Measurements from ENCODE around the gene RPRD1A.
"Not testable (repeated sequence)": the region's sequence is repeated elsewhere in the genome, so short reads cannot be mapped to it uniquely, and the experiment has no call there.

Gene RPRD1A

DNA sequence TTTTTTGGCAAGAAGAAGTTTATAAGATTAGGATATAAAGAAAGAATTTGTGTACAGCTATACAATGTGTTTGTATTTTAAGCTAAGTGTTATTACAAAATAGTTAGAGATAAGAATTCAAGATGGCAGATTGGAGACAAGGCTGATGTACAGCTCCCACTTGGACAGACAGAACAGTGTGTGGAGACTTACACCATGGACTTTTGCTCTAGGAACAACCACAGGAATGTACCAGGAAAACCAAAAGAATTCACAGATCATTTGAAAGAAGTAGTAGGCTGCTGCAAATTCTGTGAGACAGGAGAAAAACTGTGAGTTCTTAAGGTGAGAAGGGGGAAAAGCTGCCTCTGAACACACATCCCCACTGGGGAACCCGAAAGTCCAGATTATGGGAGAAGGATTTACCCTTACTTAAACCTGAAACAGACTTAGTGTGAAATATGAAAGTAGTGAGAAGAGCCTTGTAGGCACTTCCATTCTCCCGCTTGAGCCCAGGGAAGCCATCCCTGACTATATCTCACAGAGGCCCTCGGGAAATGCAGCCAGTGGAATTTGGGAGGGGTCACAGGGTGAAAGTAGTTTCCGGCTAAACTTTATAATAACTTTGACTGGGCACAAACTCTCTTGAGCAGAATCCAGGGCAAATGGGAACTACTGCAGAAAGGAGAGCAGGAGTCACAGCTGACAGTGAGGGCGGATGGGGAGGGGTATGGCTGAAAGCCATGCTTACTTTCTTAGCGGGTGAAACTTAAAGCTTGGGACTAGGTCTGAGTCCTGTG, 11.6 kb upstream of the RPRD1A start:
- no peak for DNase-seq (ENCODE audit: low read depth)

DNA sequence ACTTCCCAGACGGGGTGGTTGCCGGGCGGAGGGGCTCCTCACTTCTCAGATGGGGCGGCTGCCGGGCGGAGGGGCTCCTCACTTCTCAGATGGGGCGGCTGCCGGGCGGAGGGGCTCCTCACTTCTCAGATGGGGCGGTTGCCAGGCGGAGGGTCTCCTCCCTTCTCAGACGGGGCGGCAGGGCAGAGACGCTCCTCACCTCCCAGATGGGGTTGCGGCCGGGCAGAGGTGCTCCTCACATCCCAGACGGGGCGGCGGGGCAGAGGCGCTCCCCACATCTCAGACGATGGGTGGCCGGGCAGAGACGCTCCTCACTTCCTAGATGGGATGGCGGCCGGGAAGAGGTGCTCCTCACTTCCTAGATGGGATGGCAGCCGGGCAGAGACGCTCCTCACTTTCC, 10.4 kb upstream of the RPRD1A start:
- DNase-seq (ENCODE audit: low read depth) = not testable (repeated sequence)

DNA sequence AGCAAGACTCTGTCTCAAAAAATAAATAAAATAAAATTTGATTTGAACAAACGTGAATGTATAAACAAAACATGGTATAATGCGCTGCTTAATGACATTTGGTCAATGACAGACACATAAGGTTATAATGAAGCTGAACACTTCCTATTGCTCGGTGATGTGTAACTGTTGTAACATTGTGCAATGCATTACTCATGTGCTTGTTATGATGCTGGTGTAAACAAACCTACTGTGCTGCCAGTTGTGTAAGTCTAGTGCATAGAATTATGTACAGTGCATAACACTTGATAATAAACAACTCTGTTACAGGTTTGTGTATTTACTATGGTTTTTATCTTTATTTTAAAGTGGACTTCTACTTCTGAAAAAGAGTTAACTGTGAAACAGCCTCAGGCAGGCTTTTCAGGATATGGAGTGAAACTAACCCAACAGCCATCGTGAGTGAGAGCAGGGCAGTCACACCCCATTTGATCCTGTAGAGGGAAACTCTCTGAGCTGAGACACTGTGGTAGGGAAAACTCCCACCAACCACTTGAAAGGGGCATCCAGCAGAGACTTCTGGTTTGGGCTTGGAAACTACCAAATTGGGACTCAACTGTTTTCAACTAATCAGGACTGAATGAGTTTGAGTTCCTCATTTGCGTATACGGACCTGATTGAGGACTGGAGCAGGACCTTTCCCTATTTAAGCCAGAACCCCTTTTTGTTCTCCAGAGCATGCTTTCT, 8.7 kb upstream of the RPRD1A start:
- DNase-seq (ENCODE audit: low read depth) = no peak

DNA sequence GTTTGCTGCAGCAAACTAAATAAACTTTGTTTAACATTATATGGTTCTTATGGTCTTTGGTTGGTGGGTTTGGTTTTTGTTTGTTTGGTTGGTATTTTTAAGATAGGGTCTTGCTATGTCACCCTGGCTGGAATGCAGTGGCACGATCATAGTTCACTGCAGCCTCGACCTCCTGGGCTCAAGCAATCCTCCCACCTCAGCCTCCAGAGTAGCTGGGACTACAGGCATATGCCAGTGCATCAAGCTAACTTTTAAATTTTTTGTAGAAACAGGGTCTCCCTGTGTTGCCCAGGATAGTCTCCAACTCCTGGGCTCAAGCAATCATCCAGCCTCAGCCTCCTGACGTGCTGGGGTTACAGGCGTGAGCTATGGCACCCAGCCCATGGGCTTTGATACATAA, 7.1 kb upstream of the RPRD1A start:
- DNase-seq (ENCODE audit: low read depth) = no peak

DNA sequence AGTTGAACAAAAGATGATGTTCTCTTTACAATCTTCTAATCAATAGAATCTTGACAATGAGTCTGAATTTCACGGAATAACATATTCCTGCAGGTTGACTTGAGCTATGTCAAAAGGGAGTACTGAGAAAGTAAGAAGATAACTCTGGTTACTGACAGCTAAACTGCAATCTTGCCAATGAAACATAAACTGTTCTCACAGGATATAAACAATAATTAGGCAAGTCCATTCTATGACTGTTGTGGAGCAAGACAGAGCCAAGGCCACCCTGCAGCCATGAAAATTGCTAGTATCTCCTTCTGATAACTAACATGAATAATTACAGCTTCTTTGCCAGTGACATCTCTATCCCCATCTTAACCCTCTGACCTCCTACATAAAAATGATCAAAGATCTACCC, 6.3 kb upstream of the RPRD1A start:
- DNase-seq (ENCODE audit: low read depth) = no peak

DNA sequence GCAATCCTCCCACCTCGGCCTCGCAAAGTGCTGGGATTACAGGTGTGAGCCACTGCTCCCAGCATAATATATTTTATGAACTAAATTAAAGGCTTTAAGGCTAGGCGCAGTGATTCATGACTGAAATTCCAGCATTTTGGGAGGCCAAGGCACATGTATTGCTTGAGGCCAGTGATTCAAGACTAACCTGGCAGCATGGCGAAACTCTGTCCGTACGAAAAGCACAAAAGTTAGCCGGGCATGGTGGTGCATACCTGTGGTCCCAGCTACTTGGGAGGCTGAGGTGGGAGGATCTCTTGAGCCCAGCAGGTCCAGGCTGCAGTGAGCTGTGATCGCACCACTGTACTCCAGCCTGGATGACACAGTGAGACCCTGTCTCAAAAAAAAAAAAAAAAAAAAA, 5.0 kb upstream of the RPRD1A start:
- not testable (repeated sequence) for DNase-seq (ENCODE audit: low read depth)

DNA sequence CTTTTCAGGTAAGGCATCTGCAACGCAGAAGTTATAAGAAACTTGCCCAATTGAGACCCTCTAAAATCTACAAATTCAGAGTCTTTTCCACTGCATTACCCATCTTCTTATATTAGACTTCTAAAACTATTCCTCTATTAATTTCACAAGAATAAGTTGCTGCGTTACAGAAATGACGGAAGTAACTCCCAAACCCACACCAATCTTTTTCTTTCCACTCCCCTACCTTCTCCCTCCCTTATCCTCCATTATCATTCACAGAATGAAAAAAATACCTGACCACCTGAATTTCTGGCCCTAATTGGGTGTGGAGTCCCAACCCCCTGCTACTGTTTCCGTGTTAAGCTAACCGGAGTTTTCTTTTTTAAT, 689 bp downstream of the RPRD1A start:
- no peak for DNase-seq (ENCODE audit: low read depth)

DNA sequence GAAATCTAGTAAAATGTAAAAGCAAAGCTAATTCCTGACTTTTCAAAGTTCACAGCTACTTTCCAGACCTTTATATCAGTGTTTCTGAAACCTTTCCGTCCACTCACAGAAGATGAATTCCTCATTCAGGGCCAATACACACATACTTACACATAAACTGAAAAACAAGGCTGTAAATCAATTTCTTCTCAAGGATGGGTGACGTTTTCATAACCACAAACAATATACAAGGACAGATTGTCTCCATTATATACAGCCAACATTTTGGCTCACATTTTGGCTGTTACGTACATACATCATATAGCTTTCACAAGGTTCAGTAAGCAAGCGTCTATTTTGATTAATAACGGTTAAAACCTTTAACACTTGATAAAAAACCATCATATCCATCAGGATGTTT, 1.4 kb downstream of the RPRD1A start:
- no peak for DNase-seq (ENCODE audit: low read depth)

DNA sequence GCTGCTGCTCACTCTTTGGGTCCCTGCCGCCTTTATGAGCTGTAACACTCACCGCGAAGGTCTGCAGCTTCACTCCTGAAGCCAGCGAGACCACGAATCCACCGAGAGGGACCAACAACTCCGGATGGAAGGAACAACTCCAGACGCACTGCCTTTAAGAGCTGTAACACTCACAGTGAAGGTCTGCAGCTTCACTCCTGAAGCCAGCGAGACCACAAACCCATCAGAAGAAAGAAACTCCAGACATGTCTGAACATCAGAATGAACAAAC, 2.6 kb downstream of the RPRD1A start:
- not testable (repeated sequence) for DNase-seq (ENCODE audit: low read depth)

DNA sequence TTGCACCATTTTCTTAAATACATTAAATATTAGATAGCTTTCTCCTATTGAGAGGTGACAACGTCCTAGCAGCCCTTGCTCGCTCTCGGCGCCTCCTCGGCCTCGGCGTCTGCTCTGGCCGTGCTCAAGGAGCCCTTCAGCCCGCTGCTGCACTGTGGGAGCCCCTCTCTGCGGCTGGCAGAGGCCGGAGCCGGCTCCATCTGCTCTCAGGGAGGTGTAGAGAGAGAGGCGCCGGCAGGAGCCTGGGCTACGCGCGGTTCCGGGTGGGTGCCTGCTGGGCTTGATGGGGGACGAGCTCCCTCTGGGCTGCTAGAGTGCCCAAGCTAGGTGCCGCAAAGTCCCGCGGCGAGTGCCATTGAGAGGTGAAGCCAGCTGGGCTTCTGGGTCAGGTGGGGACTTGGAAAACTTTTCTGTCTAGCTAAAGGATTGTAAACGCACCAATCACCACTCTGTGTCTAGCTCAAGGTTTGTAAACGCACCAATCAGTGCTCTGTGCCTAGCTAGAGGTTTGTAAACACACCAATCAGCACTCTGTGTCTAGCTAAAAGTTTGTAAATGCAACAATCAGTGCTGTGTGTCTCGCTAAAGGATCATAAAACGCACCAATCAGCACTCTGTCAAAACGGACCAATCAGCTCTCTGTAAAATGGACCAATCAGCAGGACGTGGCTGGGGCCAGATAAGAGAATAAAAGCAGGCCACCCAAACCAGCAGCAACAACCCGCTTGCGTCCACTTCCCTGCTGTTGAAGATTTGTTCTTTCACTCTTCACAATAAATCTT, 3.1 kb downstream of the RPRD1A start:
- DNase-seq (ENCODE audit: low read depth) = no peak

DNA sequence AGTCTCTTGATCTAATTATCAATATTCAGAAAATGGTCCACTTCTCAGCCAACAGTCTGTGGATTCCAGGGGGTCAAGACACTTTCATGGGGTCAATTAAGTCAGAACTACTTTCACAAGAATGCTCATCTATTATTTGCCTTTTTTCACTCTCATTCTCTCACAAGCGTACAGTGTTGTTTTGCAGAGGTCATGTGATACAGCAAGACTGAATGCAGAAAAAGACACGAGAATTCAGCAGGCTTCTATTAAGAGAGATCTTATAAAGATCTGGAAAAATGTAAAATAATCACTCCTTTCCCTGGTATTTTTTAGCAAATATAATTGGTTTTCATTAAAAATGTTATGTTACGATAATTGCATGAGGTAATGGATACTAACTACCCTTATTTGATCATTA, 8.7 kb downstream of the RPRD1A start:
- no peak for DNase-seq (ENCODE audit: low read depth)

DNA sequence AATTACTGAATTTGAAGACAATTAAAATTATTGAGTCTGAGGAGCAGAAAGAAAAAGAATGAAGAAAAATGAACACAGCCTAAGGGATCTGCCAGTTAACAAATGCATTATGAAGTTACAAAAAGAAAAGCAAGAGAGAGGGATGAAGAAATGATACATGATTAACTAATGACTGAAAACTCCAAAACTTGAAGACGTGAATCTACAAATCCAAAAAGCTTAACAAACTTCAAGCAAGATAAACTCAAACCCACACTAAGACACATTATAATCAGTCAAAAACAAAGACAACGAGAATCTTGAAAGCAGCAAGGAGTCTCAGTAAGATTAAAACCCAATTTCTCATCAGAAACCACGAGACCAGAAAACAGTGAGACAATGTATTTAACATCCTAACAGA, 15.6 kb downstream of the RPRD1A start:
- DNase-seq (ENCODE audit: low read depth) = no peak

DNA sequence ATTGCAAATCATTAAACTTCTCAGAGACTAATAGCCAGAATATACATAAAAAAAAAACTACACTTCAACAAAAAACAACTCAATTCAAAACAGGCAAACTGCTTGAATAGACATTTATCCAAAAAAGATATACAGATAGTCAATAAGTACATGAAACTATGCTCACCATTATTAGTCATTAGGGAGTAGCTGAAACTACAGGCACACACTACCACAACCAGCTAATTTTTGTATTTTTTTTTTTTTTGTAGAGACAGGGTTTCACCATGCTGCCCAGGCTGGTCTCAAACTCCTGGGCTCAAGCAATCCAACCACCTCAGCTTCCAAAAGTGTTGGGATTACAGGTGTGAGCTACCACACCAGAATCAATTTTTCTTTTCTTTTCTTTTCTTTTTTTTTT, 16.9 kb downstream of the RPRD1A start:
- no peak for DNase-seq (ENCODE audit: low read depth)

DNA sequence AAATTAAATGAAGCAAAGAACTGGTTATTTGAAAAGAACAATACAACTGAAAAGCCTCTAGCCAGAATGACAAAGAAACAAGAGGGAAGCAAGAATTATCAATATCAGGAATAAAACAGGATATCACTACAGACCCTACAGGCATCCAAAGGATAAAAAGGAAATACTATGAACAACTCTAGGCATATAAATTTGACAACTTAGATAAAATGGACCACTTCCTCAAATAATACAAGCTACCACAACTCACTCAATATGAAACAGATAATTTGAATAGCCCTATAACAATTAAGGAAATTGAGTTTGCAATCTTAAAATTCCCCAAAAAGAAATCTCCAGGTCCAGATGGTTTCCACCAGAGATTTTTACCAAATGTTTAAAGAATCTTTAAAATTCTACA, 19.8 kb downstream of the RPRD1A start:
- DNase-seq (ENCODE audit: low read depth) = no peak

DNA sequence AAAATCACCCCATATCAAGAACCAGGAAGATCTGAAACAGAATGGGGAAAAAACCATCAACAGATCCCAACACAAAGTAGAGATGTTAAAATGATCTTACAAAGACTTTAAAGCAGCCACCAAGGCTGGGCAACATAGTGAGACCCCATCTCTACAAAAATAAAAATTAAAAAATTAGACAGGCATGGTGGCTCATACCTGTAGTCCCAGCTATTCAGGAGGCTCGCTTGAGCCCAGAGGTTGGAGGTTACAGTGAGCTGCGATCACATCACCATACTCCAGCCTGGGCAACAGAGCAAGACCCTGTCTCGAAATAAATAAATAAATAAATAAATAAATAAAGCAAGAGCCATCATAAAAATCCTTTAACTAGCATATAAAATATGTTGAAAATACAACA, 20.5 kb downstream of the RPRD1A start:
- DNase-seq (ENCODE audit: low read depth) = no peak

DNA sequence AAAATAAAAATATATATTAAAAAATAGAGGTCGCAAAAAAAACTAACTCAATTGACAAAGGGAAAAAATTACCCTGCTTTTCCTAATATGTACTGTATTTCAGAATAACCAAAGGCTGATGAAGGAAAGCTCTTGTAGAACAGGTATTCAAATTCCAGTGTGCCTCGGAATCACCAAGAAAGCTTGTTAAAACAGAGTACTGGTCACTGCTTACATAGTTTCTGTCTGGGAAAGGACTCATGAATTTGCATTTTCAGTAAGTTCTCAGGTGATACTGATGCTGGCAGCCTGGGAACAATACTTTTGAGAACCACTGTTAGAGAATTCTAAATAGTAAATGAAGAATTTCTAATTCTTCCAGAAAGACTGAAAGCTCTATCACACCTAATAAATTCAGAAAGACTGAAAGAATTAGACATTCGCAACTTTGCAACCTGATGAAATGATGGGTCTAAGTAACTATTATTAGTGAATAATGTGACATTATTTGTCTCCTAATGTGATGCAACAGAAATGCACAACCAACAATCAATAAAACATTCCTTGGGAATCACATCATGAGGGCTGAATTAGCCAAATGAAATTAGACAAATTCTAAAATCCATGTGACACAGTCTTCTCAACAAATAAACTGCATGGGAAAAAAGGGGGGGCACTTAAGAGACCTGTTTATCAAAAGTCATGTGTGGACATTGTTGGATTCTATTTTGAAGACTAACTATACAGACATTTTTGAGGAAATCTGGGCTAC, 21.9 kb downstream of the RPRD1A start:
- DNase-seq (ENCODE audit: low read depth) = no peak

DNA sequence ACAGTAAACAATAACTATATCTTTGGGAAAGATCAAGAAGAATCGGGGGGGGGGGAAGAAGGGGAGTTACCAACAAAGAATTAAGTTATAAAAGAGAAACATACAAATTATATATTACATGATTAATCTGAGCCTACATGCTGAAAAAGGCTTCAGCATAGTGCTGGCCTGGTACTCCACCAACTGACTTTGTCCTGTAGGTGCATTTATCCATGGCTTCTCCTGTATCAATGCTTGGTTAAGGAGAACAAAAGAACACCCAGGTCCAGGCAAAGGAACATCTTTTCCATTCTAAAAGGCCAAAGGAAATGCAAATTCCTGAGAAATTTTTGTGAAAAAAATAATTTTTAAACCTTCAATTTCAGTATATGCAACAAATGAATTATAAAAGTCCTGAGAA, 24.2 kb downstream of the RPRD1A start:
- DNase-seq (ENCODE audit: low read depth) = no peak

DNA sequence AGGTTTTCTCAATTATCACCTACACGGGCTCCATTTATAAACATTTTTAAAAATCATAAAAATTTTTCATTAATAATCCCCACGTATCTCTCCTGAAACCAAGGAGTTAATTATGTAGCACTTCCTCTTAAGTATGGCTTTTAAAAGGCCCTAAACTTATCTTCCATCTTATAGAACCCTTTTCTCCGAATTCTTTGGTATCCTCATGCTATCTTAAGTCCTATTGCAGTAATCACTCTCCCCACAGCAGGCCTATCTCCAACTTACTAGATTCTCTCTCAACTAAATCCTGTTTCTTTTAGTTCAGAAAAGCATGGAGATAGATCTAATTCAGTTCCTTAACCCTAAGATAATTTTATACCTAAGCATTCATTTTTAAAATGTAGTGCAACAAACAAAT, 26.2 kb downstream of the RPRD1A start:
- DNase-seq (ENCODE audit: low read depth) = no peak

DNA sequence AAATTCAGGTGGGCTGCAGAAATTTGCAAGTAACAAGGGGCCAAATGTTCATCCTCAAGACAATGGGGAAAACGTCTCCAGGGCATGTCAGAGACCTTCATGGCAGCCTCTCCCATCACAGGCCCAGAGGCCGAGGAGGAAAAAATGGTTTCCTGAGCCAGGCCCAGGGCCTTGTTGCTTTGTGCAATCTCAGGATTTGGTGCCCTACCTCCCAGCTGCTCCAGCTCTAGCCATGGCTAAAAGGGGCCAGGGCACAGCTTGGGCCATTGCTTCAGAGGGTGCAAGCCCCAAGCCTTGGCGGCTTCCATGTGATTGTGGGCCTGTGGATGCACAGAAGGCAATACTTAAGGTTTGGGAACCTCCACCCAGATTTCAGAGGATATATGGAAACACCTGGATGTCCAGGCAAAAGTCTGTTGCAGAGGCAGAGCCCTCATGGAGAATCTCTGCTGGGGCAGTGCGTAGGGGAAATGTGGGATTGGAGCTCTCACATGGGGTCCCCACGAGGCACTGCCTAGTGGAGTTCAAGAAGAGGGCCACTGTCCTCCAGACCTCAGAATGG, 29.2 kb downstream of the RPRD1A start:
- DNase-seq (ENCODE audit: low read depth) = no peak

DNA sequence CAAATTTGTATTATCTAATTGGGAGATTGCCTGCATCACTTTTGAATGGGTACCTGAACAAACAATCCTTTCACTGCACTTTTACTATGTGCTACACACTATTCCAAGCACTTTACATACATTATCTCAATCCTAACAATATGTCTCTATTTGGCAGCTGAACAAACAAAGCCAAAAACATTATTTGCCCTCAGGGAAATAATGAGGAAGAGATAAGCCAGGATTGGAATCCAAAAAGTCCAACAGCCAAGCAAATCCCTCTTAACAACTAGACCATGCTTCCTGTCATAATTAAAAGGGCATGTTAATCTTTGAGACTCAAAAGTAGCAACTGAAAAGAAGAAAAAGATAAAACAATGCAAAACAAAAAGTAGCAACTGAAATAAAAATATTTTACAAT, 32.1 kb downstream of the RPRD1A start:
- DNase-seq (ENCODE audit: low read depth) = no peak

DNA sequence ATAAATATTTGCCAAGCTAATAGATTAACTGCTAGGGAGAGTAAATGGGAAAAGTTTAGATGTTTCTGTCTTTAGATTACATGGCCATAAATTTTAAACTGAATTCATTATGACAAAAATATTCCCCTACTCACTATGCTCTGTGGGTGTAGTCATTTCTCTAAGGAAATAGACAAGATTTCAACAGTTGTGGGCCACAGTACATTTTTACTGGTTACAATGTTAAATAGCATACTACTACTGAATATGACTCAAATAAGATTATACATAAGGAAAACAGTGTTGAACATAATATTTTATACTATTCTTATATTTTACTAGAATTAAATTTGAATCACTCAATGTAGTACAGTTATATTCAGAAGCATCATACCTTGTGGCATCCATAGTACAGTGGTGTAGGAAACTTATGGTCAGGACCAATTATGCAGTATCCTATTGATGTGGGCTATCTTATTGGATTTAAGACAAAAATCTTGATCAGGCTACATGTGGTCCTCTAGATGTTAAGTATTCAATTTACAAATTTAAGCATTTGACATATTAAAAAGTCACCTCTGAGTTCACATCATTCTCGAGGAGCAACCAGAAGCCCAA, 33.0 kb downstream of the RPRD1A start:
- no peak for DNase-seq (ENCODE audit: low read depth)

DNA sequence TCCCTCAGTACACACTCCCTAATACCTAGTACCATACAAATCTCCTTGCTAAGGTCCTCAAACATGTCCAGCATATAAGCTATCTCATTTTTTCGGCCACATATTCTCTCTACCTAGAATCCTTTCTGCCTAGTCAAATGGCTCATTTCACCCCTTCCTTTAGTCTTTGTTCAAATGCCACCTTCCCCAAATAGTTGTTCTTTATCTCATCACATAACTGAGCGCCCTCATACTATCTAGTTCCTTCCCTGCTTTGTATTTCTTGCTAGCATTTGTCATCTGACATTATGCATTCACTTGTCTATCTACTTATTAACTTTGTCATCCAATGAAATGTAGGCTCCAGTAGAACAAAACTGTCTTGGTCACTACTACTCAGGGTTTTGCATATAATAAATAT, 35.5 kb downstream of the RPRD1A start:
- DNase-seq (ENCODE audit: low read depth) = no peak

All from activated T-helper 1 cell treated with Interleukin-2 at 50 U/mL for 16 hours (primary cell).